ENCODE data around the gene SPRN.
"Not testable (repeated sequence)": the region's sequence is repeated elsewhere in the genome, so short reads cannot be mapped to it uniquely, and the experiment has no call there.

The SPRN gene

DNA sequence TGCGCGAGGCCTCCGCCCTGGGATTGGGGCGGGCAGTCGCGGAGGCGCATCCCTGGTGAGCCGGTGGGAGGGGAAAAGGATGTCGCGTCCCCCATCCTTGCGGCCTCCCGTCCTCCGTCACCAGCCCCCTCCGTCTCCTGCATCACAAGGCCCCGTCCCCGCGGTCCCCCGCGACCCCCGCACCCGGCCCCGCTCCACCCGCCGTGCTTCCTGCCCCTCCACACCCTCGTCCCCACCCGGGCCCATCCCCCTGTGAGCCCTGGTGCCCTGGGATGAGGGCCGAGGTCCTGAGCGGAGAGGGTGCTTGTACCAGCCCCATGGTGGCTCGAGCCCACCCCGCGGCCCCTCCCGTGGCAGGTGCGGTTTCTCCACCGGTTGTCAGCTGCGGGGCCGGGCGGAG is at the start of gene SPRN:
TSS of gene SPRN (minus strand) at position 25 of the 400 bp plus-strand sequence. CDS start 944 bp downstream, outside the sequence.
- DNase-seq (ENCODE audit: low read depth), result not testable (repeated sequence)

GRCh38 chr10:133474027-133474426 is 49.6 kb upstream of the SPRN start:
- no peak for DNase-seq (ENCODE audit: low read depth)

GRCh38 chr10:133473270-133473669 is 48.8 kb upstream of the SPRN start:
- DNase-seq (ENCODE audit: low read depth), result no peak

GRCh38 chr10:133471300-133472109 is 47.1 kb upstream of the SPRN start:
- DNase-seq (ENCODE audit: low read depth), result no peak

- not testable (repeated sequence) for DNase-seq (ENCODE audit: low read depth)
Observed at GRCh38 chr10:133469205-133469604, 44.8 kb upstream of the SPRN start.

DNA sequence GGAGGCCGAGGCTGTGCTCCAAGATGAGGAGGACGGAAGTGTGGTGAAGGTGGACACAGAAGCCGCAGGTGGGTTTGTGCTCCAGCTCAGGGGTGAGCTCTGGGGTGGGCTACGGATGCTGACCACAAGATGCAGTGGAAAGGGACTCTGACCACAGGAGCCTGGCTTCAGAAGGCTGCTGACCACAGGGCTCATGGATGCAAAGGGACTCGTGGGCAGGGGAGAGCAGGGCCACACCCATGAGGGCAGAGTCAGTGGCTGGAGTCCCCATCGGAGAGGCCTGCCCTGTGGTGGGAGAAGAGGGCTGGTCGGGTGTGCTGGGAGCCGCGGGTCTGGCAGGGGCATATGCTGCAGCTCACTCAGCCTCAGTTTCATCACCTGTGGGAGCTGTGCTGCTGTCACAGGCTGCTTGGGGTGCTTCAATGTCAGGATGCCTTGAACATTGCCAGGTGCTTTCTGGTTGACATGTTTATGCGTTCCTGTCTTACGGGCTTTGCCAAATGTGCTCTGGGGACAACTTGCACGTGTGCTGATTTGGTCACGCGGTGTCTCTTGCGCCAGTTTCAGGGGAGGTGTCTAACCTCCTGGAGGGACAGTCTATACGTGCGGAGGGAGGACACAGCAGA is 43.0 kb upstream of the SPRN start:
- DNase-seq (ENCODE audit: low read depth), result no peak

DNA sequence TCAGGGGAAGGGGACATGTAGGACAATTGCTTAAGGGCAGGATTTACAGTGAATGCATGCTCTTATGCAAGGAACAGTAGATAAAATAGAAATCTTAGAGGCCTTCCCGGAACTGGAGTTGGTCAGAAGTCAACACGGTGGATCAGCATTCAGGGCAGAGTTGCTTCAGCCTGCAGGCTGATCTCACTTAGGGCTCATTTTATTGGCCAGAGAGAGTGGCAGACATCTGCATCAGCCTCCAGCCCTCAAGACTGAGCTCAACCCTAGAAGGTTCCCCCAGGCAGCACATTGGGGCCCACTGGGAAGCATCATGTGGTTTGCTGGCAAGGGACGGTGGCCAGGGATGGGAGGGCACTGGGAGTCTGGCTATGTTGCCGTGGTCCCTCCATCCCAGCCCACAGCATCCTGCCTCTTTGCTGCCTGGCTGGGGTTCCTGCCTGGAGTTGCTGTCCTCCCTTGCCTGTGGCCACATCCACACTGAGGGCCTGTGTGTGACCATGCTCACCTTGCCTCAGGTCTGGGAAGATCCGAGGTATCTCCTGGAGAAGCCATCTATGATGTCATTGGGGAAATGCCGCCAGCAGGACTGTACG is 42.4 kb upstream of the SPRN start:
- no peak for DNase-seq (ENCODE audit: low read depth)

GRCh38 chr10:133465950-133466474 is 41.6 kb upstream of the SPRN start:
- DNase-seq (ENCODE audit: low read depth), result no peak

- no peak for DNase-seq (ENCODE audit: low read depth)
Observed at GRCh38 chr10:133465191-133465949, 40.9 kb upstream of the SPRN start.

DNA sequence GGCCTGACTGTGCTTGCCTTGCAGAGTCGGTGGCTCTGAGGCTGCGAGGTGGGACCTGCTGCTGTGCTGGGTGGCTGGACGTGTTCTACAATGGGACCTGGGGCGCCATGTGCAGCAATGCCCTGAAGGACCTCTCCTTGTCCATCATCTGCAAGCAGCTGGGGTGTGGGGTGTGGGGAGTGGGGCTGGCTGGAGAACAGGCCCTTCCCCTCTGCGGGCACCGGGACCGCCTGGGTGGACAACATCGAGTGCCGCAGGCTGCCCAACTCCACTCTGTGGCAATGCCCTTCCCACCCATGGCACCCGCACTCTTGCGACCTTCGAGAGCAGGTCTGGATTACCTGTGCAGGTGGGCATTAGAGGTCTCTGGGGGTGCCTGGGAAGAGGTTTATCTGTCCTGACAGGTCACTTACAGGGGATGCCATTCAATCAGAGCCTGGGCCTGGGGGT is 40.2 kb upstream of the SPRN start:
- no peak for DNase-seq (ENCODE audit: low read depth)

DNA sequence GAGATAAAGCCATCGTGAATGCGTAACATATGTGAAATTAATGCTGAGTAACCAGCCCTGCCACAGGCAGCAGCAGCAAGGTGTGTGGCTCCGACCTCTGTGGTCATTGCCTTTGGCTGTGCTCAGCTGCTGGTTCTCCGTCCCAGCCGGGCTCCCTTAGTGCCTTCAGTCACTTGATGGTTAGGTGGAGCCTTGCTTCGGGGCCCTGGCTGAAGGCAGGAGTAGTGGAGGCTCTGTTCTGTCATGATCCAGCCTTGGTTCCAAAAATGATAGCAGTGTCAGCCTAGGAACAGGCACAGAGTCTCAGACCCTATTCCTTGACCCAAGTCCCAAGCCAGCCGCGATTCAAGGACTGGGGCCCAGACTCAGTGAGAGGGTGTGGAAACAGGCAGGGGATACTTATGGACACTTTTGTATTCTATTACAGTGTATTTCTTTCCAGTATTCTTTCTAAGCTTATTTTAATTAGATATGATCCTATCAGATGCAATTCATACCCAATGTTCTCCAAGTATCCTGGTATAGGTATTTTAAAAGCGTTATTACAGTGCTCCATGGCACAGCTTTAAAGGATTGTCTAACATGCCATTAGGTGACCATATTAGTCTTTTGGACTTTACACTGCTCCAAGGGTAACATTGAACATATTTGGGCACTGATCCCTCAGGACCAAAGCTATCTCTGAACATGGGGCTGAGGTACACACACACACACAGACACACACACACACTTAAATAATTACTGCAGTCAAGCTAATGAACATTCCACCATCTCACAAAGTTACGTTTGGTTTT is 38.3 kb upstream of the SPRN start:
- DNase-seq (ENCODE audit: low read depth), result no peak

- DNase-seq (ENCODE audit: low read depth), result no peak
Observed at GRCh38 chr10:133461841-133462240, 37.4 kb upstream of the SPRN start.

DNA sequence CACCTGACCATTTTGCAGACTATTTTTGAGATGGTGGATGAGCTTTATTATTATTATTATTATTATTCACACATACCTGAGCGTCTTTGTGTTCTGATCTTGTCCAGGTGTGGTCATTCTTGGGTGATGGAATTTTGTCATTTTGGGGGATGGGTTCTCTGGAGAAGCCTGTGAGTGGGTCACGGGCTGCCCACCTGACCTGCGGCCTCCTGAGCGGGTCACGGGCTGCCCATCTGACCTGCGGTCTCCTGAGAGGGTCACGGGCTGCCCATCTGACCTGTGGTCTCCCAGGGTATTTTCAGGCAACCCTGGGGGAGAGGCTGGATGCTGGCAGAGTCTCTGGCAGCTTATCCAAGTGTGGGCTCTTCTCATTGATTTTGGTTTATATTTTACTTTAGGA is 36.6 kb upstream of the SPRN start:
- DNase-seq (ENCODE audit: low read depth), result no peak

DNA sequence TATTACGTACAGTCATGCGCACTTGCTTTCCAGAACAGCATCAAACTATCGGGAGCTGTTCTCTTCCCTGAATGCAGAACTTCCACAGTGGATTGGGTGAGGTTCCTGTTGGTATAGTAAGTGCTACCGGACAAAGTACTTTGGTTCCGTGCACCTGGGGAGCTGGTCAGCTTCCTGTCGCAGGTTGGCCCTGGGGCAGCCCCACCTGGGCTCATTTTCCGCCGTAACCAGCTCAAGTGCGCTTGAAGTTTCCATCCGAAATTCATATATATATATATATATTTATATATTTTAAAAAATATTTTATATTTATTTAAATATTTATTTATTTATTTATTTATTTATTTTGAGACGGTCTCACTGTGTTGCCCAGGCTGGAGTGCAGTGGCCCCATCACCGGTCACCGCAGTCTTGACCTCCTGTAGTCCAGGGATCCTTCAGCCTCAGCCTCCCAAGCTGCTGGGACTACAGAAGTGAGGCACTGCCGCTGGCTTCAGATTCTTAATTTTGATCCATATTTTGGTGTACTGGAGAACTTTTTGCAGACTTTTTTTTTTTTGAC is 35.9 kb upstream of the SPRN start:
- DNase-seq (ENCODE audit: low read depth), result no peak

DNA sequence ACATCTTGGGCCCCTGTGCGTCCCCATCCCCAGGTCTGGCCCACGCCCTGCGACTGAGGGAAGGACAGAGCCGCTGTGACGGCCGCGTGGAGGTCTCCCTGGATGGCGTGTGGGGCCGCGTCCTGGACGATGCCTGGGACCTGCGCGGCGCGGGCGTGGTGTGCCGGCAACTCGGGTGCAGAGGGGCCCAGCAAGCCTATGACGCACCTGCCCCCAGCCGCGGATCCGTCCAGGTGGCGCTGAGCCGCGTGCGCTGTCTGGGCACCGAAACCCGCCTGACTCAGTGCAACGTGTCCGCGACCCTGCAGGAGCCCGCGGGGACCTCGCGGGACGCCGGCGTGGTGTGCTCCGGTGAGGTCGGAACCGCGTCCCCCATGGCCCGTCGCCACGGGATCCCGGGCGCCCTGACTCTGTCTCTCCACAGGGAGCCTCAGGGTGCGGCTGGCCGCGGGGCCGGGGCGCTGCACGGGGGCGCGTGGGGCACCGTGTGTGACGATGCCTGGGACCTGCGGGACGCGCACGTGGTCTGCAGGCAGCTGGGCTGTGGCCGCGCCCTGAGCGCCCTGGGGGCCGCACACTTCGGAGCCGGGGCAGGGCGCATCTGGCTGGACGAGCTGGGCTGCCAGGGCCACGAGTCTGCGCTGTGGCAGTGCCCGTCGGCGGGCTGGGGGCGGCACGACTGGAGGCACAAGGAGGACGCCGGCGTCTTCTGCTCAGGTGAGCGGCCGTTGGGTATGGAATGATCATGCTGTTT is 35.2 kb upstream of the SPRN start:
- no peak for DNase-seq (ENCODE audit: low read depth)

- no peak for DNase-seq (ENCODE audit: low read depth)
Observed at GRCh38 chr10:133458710-133459453, 34.5 kb upstream of the SPRN start.

- DNase-seq (ENCODE audit: low read depth), result no peak
Observed at GRCh38 chr10:133458021-133458709, 33.7 kb upstream of the SPRN start.

- DNase-seq (ENCODE audit: low read depth), result no peak
Observed at GRCh38 chr10:133457100-133457841, 32.8 kb upstream of the SPRN start.

All from stimulated activated CD8-positive, alpha-beta memory T cell treated with anti-CD3 and anti-CD28 coated beads, Interleukin-7, amount 100 ng/mL, for 24 hours (primary cell).